ENCODE measurements around the gene SDHB.

The SDHB gene

GRCh38 chr1:17011092-17011438, 42.8 kb downstream of the SDHB start:
- no peak for DNase-seq

GRCh38 chr1:17009706-17010105, 44.1 kb downstream of the SDHB start:
- no peak for DNase-seq

GRCh38 chr1:17008208-17008855, 45.5 kb downstream of the SDHB start:
- no peak for DNase-seq

GRCh38 chr1:17007121-17007520, 46.7 kb downstream of the SDHB start:
- no peak for DNase-seq

- DNase-seq: no peak
These were observed 48.5 kb downstream of the SDHB start for GRCh38 chr1:17005365-17005740.

- DNase-seq: no peak
These were observed 49.1 kb downstream of the SDHB start for GRCh38 chr1:17004466-17005364.

GRCh38 chr1:17002524-17002902, 51.3 kb downstream of the SDHB start:
- DNase-seq: no peak

- DNase-seq: no peak
These were observed 51.9 kb downstream of the SDHB start for GRCh38 chr1:17001760-17002523.

GRCh38 chr1:16999863-17000262, 54.0 kb downstream of the SDHB start:
- DNase-seq: no peak

GRCh38 chr1:16998589-16998988, 55.2 kb downstream of the SDHB start:
- no peak for DNase-seq

GRCh38 chr1:16996845-16997244, 57.0 kb downstream of the SDHB start:
- no peak for DNase-seq

- no peak for DNase-seq
These were observed 60.3 kb downstream of the SDHB start for GRCh38 chr1:16993521-16994038.

- DNase-seq: no peak
These were observed 61.2 kb downstream of the SDHB start for GRCh38 chr1:16992675-16993074.

GRCh38 chr1:16992102-16992501, 61.7 kb downstream of the SDHB start:
- DNase-seq: no peak

- DNase-seq: no peak
These were observed 62.3 kb downstream of the SDHB start for GRCh38 chr1:16991571-16991970.

GRCh38 chr1:16989676-16990391, 64.0 kb downstream of the SDHB start:
- DNase-seq: no peak

GRCh38 chr1:16988210-16988609, 65.6 kb downstream of the SDHB start:
- DNase-seq: no peak

- DNase-seq: no peak
These were observed 66.9 kb downstream of the SDHB start for GRCh38 chr1:16986962-16987361.

- DNase-seq: no peak
These were observed 67.3 kb downstream of the SDHB start for GRCh38 chr1:16986560-16986959.

- no peak for DNase-seq
These were observed 67.7 kb downstream of the SDHB start for GRCh38 chr1:16986113-16986512.

GRCh38 chr1:16984717-16985116, 69.1 kb downstream of the SDHB start:
- no peak for DNase-seq

- no peak for DNase-seq
These were observed 70.2 kb downstream of the SDHB start for GRCh38 chr1:16983649-16984048.

GRCh38 chr1:16982902-16983301, 70.9 kb downstream of the SDHB start:
- no peak for DNase-seq
